GM21447 (cell line): ENCODE measurements around the gene EFEMP1.

Source experiments
- ATAC-seq: cut with Tn5 transposase; IDR thresholded peaks from one replicate; pipeline ENCODE4 v1.9.1; 2021; ENCODE audit not compliant: unreplicated experiment

The EFEMP1 gene

DNA sequence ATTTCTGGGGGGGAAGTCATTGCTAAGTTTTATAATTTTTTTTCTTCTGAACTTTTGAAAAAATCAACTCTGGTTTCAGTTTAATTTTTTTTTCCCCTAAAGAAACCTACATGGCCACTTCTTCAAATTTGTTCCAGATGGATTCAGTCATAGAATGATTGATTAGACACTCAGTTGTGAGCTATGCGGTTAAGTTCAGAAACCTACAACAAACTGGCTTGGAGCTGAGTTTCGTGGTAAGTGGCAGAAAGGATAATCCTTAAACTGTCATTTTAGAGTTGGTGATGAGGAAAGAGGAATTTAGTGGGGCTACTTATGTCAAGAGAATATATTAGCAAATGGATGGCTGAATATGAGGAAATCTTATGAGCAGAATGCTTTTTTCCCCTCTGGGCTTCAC is 23.7 kb downstream of the EFEMP1 start:
- no peak for ATAC-seq

DNA sequence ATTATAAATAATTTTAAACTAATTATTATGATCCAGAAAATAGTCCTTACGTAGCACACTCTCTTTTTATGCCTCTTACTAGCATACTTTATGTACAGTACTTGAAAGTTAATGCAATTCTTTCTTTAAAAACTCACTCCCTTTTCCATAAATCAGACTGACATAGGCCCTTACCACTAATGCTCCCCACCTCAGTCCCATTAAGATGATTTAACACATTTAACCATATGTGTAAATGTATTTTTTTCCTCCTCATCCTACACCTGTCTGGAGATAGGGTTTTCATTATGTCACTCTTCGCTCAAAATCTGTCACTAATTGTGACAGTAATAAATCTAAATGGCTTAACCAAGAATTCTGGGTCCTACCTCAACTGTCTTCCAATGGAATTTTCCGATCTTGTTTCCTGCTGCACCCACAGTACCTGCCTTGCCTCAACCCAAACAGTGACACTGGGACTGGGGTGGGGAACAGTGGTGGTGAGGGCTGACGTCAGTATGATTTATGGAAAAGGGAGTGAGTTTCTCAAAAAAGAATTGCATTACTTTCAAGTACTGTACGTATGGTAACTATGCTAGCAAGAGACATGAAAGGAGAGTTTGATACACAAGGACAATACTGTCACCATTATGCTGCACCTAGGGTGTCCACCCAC is 25.1 kb downstream of the EFEMP1 start:
- no peak for ATAC-seq

DNA sequence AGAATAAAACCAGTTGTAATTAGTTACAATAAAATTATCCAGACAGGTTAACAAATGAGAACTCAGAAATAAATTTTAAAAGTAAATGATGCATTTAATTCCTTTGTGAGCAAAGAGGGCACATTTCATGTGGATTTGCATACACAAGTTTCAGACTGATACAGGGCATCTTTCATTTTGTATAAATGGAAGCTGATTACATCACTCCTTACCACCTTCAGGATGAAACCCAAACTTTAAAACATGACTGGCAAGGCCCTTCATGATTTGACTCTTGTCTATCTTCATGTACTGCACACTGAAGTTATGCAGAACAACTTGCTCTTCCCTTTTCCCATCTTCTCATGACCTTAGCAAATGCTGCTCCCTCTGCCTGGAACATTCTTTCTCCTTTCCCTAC is 26.9 kb downstream of the EFEMP1 start:
- no peak for ATAC-seq

DNA sequence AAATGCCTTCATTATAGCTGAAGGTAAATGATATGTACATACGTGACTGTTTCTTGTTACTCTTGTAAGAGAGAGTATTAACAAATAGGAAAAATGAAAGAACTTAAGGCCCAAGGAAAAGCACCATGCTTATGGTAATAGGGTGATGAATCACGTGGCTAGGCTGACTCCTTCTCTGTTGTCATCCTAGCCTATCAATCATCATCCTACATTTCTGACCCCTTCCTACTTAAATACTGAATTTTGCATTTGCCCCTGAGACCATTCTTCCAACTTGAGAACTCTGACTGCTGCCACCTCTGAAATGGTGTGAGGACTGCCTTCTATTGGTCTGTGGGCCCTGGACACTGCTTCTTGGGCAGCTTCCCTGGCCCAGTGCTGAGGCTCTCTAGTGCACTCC is 28.9 kb downstream of the EFEMP1 start:
- ATAC-seq: no peak

DNA sequence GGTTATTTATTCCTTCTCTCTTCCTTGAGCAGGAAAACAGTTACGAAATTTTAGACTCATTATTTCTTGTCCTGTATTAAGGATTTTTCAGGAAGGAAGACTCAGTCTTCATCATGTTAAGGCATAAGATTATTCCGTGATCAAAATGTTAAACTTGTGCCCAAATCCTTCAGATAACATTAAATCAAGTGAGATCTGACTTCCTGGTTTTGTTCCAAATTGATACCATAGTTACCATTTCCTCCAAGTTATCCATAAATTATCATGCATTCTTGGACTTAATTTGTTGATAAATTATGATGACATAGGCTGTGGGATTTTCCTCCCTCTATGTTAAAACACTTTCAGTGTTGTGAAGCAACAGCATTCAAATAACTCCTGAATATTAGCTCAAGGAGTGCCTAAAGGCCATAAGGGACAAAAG is 31.9 kb downstream of the EFEMP1 start:
- ATAC-seq: no peak

DNA sequence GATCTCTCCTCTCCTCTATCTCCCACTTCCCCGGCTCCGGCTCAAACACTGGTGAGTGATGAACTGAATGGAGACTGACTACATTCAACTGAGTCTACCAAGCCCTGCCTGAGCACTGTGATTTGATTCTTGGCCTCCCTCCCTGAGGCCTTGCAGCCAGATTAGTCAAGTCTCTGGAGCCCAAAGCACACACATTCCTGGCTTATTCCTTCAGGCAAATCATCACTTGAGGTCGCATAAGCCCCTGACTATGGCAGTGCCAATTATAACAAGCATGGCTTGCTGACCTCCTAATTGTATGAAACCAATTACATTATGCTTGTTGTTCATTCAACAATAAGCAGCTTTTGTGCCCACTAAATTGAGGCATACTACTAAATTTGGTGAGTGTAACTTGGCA is 34.6 kb downstream of the EFEMP1 start:
- no peak for ATAC-seq

DNA sequence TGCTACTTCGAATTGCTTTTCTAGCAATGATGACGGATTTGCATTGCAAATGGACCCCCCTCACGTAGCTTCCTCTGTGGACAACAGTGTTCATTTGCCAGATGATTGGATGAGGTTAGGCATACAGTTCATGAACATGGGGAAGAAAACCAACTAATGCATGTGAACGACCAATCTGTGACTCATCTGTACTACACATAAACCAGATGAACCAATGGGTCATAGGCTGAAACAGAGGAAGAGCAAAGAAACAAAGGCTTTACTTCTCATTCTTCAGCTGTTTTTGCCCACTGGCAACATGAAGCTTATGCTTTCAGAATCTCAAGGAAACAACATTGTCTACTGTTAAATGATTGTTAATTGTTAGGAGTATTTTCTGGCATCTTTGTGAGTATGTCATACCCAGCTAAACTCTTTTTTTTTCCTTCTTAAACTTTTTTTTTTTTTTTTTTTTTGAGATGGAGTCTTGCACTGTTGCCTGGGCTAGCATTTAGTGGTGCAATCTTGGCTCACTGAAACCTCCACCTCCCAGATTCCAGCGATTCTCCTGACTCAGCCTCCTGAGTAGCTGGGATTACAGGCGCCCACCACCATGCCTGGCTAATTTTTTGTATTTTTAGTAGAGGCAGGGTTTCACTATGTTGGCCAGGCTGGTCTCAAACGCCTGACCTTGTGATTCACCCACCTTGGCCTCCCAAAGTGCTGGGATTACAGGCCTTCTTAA is 35.5 kb downstream of the EFEMP1 start:
- ATAC-seq: no peak

DNA sequence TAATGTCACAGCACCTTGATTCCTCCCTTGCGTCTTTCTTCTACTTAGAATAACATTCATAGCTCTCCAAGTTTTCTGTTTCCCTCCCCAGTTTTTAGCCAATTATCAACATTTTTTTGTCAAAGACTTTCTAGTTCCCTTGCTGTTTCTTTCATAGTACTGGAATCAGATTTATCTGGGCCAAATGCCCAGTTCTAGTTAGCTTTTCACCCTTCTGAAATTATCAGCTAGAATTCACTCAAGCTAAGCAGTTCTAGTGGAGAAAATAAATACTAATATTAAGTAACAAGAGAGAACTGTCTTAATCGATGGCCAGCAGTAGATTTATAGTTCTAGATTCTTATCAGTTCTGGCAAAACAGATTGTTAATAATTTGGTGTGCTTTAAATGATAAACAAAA is 36.2 kb downstream of the EFEMP1 start:
- no peak for ATAC-seq

DNA sequence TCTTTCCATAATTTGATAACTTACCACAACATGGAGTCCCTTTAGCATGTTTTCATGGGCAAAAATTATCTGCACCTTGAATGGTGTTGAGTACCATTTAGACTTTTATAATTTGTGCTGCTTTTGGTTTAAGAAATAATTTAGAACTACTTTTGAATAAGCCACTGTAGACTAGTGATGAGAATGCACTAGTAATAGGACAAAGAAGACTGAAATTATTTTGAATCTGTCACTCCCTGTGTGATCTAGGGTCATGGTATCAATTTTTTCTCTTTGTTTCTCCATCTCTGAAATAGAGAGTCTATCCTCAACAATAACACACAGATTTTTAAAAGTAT is 37.7 kb downstream of the EFEMP1 start:
- no peak for ATAC-seq

DNA sequence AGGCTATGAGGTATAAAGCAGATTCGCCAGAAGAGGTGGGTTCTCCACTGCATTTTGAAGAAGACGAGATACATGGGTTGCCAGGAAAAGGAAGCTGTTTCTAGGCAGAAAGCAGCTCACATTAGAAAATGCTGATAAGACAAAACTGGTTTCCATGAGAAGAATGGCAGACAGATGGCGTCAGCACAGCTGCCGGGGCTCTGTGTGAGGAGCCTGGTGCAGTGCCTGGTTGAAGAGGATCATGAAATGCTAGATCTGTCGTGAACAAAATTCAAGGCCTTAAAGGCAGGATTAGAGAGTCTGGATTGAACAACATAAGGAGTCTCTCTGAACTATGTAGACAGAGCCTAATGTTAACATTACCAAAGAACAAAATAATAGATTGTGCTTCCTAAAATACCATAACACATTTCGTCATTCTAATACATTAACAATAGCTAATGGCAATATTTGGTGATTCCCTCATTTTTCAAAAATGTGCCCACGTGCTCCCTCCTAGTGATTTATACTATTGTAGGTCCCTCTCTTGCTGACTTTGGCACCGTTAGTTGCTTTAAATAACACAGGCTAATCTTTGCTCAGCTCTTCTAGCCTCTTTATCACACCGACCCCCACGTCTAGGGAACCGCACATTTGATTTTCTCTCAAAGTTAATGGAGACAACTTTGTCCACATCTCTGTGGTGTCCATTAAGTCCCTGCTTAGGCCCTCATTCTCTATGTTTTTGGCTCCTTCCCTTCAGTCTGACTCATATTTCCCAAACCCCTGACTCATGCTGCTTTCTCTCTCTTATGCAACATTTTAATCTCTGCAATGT is 38.2 kb downstream of the EFEMP1 start:
- no peak for ATAC-seq

DNA sequence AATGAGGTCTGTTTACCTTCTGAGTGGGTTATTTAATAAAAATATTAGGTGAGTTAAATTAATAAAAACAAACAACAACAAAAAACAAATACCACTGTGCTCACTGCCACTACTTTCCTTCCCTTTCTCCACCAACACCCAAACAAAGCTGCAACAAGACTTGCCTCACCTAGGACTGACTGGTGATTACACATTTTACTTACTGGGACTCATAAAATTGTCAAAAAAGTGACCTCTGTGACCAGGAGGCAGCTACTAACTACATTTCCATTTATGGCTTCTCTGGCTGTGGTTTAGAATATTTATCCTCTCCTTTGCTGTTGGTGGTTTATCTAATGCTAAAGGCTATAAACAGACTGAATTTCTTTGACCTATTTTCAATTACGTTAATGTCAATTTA is 39.8 kb downstream of the EFEMP1 start:
- ATAC-seq: no peak

DNA sequence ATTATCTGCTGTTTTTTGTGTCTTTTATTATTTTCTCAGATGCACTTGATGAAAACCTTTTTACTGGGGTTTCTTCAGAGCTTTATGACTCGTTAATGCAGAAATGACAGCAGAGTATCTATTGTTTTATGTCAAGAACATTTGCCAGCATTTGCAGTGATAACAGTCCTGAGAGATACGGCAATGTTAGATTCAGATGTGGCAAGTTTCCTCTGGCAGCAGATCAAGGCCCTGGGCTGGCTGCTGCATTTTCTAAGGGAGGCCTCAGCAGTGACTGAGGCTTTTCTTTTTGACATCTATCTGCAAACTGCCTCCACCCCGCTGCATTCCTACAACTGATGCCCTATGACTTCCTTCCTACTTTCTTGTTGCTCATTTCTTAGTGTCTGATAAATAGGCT is 40.2 kb downstream of the EFEMP1 start:
- no peak for ATAC-seq

DNA sequence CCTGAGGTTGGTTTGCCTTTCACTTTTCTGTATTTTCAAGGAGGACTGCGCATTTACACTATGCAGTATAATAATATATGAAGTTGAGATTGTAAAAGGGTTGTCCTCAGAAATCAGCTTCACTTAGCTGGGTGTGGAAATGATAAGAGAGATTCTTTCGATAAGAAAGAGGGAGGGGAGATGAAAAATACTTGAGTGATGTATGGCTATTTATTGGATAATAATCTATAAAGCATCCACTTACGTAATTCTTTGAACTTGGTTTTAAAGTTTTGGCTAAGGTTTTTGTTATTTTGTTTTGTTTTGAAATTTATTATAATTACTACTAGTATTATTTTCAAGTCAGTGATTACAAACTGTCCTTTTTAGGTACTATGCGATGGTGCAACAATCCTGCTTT is 40.6 kb downstream of the EFEMP1 start:
- ATAC-seq: no peak

DNA sequence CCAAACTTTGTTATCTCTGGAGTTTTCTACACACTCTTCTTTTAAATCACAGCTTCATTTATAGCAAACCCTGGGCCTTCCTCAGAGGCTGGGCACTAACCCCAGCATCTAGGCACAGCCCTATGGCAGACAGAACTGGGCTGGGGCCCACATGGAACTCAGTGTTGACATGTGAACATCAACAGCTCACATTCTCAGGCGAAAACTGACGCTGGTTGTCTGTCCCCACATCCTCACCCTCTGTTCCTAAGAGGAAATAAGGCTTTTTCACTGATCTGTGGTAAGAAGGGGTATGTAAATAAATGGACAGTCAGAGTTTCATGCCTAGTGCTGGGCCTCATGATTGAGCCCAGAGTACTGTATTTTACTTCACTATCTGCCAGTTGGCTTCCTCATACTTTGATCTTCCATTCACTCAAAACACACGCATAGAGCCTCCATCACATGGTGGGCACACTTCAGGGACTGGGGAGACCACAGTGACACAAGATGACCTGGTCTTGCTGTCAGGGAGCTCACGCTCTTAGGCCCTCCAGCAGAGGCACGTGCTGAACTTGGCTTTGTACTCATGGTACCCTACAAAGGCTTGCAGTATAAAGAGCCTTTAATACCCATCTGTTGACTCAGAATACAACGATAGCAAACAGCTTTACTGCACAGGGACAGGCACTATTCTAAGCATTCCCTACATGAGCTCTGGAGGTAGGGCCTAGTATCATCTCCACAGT is 43.0 kb downstream of the EFEMP1 start:
- ATAC-seq: no peak

DNA sequence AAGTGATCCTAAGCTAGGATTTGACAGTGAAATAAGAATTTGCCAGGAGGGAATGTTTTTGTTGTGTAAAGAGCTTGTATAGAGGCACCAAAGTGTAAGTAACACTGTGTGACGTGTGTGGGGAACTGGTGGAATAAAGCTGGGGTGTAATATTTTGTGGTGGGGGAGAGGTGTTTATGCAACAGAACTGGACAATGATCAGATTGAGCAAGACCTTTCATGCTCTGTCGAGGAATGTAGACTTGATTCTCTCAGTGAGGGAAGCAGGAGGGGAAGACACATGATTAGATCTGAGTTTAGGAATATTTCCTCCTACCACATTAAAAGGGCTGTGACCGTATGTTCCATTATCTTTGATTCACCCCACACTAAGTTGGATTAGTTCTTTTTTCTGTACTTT is 43.6 kb downstream of the EFEMP1 start:
- ATAC-seq: no peak

DNA sequence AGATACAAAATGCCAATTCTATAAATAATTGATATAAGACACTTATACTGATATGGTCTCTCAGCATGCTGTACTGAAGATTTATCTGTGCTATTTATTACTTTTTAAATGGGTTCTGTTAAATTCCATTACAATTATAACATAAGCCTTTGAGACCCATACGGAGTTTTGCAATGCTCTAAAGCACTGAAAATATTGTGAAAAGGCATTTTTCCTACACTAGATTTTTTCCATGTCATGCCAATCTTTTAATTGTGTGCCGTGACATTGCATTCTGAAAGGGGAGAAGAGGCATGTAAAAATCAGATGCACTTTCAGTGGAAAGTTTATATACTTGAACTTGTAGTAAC is 46.5 kb downstream of the EFEMP1 start:
- no peak for ATAC-seq

DNA sequence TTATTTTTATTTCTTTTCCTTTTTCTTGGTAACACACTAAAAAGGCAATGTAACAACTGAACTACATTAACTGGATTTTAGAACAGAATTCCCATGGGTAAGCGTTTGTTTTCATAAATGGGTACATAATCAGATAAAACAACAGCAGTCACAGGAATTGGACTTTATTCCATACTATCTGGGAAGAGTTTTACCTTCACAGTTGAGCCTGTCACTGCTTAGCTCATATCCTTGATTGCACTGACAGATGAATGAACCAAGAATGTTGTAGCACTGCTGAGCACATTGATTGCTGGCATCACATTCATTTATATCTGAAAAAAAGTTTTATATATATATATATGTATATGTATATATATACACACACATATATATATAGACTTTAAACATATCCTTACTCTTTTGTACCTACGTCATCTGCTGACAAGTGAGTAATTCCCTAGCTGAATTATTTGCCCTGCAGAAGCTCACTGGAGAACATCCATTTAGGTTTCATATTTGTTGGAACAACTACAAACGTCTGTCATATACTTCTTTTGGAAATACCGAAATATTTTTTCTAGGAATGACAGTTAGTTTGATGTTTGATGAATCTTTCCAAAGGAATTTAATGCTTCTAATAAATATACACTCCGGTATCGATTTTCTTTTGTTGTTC is 47.0 kb downstream of the EFEMP1 start:
- no peak for ATAC-seq

DNA sequence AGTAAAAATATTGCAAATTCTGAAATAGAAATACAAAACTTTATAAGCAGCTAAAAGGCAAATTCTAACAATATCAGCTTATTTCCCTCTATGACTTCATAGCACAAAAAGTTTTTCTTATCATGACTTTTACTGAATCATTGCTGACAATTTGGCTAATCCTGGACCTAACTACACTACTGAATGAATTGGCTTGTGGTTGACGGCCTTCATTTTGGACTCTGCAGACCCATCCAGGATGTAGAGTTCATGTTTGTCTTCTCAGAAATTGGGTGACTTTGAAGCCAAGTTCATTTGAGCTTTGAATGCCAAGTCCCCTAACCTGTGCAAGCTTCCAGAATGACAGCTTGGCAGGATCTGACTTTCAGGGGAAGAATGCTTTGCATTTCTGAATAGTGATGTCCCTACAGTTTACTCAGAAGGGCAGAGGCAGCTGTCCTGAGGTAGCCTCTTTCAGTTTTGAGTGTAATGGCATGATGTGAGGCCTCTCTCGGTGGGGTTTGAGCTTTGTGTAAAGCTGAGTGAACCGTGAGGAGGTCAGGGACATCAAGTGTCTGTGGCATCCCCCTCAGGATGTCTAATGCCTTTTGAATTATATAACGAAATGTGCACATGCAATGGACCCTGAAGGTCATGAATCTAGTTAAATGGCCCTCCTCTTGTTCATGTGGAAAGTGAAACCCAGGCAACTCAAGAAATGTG is 48.0 kb downstream of the EFEMP1 start:
- no peak for ATAC-seq

DNA sequence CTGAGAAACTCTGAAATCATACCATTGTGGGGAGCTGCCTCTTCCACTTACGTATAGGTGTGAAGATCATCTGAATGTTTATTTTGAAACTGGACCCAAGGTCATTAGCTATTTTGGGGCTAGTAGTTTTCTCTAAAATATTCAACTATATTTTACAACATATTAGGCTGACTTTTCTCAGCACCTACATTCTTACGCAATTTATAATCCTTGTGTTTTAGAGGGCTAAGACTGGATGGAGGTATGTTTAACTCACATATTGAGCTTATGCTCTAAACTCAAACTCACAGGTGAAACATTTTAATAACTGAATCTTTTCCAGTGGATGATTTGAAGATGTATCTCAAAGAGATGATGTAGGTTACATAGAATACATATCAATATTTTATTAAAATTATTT is 49.2 kb downstream of the EFEMP1 start:
- no peak for ATAC-seq

DNA sequence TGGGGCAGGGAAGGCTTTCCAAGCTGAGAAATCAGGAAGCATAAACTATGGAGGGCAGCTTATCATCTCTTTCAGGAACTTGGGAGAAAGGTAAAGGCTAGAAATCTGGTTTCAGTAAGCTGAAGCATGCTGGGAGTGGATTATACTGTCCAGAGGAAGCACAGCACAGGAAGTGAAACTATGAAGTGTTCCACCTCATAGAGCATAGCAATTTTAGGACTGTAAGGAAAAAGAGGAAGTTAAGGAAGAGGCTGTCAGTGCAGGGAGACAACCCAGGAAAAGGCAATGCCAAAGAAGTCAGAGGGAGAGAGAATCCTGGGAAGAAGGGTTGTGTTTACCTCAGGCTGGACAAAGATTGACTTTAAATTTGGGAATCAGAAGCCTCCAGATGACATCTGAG is 51.9 kb downstream of the EFEMP1 start:
- no peak for ATAC-seq
